Measurements from ENCODE around the gene AMBRA1. TPM values are rescaled to one million over a fixed set of nuclear protein-coding genes. Genes with fewer than 3 reads are reported as not detected.

The AMBRA1 gene
- total RNA-seq, 1 donor: 23.7 TPM

GRCh38 chr11:46616551-46617133 is 22.8 kb upstream of the AMBRA1 start:
- TF ChIP-seq, protein P1, sequence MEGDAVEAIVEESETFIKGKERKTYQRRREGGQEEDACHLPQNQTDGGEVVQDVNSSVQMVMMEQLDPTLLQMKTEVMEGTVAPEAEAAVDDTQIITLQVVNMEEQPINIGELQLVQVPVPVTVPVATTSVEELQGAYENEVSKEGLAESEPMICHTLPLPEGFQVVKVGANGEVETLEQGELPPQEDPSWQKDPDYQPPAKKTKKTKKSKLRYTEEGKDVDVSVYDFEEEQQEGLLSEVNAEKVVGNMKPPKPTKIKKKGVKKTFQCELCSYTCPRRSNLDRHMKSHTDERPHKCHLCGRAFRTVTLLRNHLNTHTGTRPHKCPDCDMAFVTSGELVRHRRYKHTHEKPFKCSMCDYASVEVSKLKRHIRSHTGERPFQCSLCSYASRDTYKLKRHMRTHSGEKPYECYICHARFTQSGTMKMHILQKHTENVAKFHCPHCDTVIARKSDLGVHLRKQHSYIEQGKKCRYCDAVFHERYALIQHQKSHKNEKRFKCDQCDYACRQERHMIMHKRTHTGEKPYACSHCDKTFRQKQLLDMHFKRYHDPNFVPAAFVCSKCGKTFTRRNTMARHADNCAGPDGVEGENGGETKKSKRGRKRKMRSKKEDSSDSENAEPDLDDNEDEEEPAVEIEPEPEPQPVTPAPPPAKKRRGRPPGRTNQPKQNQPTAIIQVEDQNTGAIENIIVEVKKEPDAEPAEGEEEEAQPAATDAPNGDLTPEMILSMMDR (IDR thresholded peaks at IDR 0.05; ENCODE audit: insufficient read depth, low read depth, low read length): no peak
- peak; percentile 59 for DNase-seq (ENCODE audit: low read depth)
- peak overlapping the region; percentile 100 for H3K4me3 ChIP-seq (ENCODE audit: low read depth, low read length)

GRCh38 chr11:46615756-46616155 is 21.9 kb upstream of the AMBRA1 start:
- TF ChIP-seq, protein P1 (IDR thresholded peaks at IDR 0.05; ENCODE audit: insufficient read depth, low read depth, low read length): no peak
- DNase-seq (ENCODE audit: low read depth): no peak
- no peak overlapping the region for H3K4me3 ChIP-seq (ENCODE audit: low read depth, low read length)

DNA sequence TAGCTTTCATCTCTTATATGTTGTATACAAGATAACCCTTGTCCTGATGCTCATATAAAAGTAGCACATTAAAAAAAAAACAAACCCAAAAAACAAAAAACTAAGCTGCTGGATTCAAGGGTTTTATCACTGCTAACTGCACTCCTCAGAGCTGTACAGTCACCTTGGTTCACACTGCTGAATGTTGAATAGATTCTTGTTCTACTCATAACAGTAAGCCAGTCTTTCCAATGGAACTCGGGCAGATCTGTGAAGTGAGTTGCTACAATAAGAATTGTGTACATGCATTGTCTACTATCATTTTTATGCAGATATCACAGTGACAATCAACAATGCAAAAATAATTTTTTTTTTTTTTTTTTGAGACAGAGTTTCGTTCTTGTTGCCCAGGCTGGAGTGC is 18.5 kb upstream of the AMBRA1 start:
- no peak for DNase-seq (ENCODE audit: low read depth)
- H3K4me3 ChIP-seq (ENCODE audit: low read depth, low read length): no peak overlapping the region
- TF ChIP-seq, protein P1 (IDR thresholded peaks at IDR 0.05; ENCODE audit: insufficient read depth, low read depth, low read length): no peak

DNA sequence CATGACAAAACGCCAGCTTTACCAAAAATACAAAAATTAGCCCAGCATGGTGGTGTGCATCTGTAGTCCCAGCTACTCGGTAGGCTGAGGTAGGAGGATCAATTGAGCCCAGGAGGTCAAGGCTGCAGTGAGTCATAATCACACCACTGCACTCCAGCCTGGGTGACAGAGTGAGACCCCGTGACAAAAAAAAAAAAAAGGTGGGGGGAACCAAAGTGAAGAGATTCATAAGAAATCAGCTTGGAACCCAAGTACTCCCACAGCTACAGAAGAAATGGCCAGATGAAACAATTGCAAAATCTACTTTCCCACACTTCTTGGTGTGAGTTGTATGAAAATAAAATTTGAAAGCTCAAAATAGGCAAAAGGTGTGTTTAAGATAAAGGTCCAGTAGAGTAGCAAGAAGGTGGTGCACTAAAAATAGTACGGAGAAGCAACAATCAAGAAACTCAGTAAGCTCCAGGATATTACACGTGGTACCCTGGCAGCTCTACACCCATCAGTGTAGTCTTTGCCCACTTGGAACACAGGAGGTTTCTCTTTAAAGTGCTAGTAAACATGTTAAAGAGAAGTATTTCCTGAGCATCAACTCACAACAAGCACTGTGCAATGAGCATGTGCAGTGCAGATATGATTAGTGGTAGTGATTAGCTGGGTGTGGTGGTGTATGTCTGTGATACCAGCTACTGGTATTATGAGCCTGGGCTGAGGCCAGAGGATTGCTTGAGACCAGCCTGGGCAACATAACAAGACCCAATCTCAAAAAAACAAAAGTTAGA is 17.9 kb upstream of the AMBRA1 start:
- TF ChIP-seq, protein P1 (IDR thresholded peaks at IDR 0.05; ENCODE audit: insufficient read depth, low read depth, low read length): no peak
- H3K4me3 ChIP-seq (ENCODE audit: low read depth, low read length): no peak overlapping the region
- peak; percentile 56 for DNase-seq (ENCODE audit: low read depth)

DNA sequence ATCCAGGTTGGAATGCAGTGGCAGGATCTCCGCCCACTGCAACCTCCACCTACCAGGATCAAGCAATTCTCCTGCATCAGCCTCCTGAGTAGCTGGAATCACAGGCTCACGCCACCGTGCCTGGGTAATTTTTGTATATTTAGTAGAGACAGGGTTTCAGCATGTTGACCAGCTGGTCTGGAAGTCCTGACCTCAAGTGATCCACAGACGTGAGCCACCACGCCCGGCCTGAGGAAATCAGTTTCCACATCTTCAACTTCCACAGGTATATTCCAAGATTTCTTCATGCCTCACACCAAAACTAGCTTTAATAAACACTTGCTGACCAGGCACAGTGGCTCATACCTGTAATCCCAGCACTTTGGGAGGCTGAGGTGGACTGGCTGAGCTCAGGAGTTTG is 15.6 kb upstream of the AMBRA1 start:
- no peak for DNase-seq (ENCODE audit: low read depth)

GRCh38 chr11:46607516-46607915 is 13.7 kb upstream of the AMBRA1 start:
- DNase-seq (ENCODE audit: low read depth): no peak
- TF ChIP-seq, protein P1 (IDR thresholded peaks at IDR 0.05; ENCODE audit: insufficient read depth, low read depth, low read length): no peak
- H3K4me3 ChIP-seq (ENCODE audit: low read depth, low read length): no peak overlapping the region

More for the DNA sequence above, 15.6 kb upstream of the AMBRA1 start:
- TF ChIP-seq, protein P1 (IDR thresholded peaks at IDR 0.05; ENCODE audit: insufficient read depth, low read depth, low read length): no peak
- no peak overlapping the region for H3K4me3 ChIP-seq (ENCODE audit: low read depth, low read length)

Measured in fibroblast of villous mesenchyme (primary cell).